Measurements from ENCODE around the gene TNN. TPM values are rescaled to one million over a fixed set of nuclear protein-coding genes. Genes with fewer than 3 reads are reported as not detected.

TNN gene
- total and polyA plus RNA-seq, 2 experiments from 2014 or later: 0.18 to 0.31 TPM

- TF ChIP-seq, protein P1, sequence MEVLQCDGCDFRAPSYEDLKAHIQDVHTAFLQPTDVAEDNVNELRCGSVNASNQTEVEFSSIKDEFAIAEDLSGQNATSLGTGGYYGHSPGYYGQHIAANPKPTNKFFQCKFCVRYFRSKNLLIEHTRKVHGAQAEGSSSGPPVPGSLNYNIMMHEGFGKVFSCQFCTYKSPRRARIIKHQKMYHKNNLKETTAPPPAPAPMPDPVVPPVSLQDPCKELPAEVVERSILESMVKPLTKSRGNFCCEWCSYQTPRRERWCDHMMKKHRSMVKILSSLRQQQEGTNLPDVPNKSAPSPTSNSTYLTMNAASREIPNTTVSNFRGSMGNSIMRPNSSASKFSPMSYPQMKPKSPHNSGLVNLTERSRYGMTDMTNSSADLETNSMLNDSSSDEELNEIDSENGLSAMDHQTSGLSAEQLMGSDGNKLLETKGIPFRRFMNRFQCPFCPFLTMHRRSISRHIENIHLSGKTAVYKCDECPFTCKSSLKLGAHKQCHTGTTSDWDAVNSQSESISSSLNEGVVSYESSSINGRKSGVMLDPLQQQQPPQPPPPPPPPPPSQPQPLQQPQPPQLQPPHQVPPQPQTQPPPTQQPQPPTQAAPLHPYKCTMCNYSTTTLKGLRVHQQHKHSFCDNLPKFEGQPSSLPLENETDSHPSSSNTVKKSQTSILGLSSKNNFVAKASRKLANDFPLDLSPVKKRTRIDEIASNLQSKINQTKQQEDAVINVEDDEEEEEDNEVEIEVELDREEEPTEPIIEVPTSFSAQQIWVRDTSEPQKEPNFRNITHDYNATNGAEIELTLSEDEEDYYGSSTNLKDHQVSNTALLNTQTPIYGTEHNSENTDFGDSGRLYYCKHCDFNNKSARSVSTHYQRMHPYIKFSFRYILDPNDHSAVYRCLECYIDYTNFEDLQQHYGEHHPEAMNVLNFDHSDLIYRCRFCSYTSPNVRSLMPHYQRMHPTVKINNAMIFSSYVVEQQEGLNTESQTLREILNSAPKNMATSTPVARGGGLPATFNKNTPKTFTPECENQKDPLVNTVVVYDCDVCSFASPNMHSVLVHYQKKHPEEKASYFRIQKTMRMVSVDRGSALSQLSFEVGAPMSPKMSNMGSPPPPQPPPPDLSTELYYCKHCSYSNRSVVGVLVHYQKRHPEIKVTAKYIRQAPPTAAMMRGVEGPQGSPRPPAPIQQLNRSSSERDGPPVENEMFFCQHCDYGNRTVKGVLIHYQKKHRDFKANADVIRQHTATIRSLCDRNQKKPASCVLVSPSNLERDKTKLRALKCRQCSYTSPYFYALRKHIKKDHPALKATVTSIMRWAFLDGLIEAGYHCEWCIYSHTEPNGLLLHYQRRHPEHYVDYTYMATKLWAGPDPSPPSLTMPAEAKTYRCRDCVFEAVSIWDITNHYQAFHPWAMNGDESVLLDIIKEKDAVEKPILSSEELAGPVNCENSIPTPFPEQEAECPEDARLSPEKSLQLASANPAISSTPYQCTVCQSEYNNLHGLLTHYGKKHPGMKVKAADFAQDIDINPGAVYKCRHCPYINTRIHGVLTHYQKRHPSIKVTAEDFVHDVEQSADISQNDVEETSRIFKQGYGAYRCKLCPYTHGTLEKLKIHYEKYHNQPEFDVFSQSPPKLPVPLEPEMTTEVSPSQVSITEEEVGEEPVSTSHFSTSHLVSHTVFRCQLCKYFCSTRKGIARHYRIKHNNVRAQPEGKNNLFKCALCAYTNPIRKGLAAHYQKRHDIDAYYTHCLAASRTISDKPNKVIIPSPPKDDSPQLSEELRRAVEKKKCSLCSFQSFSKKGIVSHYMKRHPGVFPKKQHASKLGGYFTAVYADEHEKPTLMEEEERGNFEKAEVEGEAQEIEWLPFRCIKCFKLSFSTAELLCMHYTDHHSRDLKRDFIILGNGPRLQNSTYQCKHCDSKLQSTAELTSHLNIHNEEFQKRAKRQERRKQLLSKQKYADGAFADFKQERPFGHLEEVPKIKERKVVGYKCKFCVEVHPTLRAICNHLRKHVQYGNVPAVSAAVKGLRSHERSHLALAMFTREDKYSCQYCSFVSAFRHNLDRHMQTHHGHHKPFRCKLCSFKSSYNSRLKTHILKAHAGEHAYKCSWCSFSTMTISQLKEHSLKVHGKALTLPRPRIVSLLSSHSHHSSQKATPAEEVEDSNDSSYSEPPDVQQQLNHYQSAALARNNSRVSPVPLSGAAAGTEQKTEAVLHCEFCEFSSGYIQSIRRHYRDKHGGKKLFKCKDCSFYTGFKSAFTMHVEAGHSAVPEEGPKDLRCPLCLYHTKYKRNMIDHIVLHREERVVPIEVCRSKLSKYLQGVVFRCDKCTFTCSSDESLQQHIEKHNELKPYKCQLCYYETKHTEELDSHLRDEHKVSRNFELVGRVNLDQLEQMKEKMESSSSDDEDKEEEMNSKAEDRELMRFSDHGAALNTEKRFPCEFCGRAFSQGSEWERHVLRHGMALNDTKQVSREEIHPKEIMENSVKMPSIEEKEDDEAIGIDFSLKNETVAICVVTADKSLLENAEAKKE (CRISPR knock-in tag; IDR thresholded peaks at IDR 0.05): no peak
- TF ChIP-seq EZH2 (IDR thresholded peaks at IDR 0.05; ENCODE audit: low read depth, unreplicated experiment) (no peak), POLR2AphosphoS5 (IDR thresholded peaks at IDR 0.05; ENCODE audit: low read depth) (no peak)
Observed at GRCh38 chr1:175133673-175134435, 66.2 kb downstream of the TNN start (continued).

- DNase-seq (ENCODE audit: low spot score) (no peak), ATAC-seq (no peak)
- Histone ChIP-seq H3K79me2 (replicated peaks; ENCODE audit: insufficient read depth) (no peaks in the 10 kb centered on the region), H3K27me3 (ENCODE audit: insufficient read depth) (no peaks in the 10 kb centered on the region), H3K4me2 (no peak overlapping the region), H3K27ac (ENCODE audit: low read depth) (no peak overlapping the region), H4K20me1 (replicated peaks; ENCODE audit: insufficient read depth) (no peaks in the 10 kb centered on the region), H3K4me3 (no peak overlapping the region), H3K9me2 (ENCODE audit: insufficient read depth) (peaks cover 2% of the 10 kb centered on the region; the same call in 1 of the 2 replicates), H2AFZ (no peak overlapping the region), H3F3A (replicated peaks; ENCODE audit: low read depth) (no peaks in the 10 kb centered on the region), H3K36me3 (ENCODE audit: insufficient read depth) (no peaks in the 10 kb centered on the region), H3K4me1 (ENCODE audit: insufficient read depth) (peaks cover 16% of the 10 kb centered on the region)
- Mint-ChIP-seq H3K4me3 (no peak overlapping the region), H3K27ac (no peak overlapping the region), H3K27me3 (ENCODE audit: insufficient read depth, low read depth, poor library complexity) (peaks cover 3% of the 10 kb centered on the region), H3K4me1 (peaks cover 32% of the 10 kb centered on the region), H3K9me3 (no peaks in the 10 kb centered on the region), H3K36me3 (ENCODE audit: low read depth) (no peaks in the 10 kb centered on the region)
- TF ChIP-seq, protein P2, sequence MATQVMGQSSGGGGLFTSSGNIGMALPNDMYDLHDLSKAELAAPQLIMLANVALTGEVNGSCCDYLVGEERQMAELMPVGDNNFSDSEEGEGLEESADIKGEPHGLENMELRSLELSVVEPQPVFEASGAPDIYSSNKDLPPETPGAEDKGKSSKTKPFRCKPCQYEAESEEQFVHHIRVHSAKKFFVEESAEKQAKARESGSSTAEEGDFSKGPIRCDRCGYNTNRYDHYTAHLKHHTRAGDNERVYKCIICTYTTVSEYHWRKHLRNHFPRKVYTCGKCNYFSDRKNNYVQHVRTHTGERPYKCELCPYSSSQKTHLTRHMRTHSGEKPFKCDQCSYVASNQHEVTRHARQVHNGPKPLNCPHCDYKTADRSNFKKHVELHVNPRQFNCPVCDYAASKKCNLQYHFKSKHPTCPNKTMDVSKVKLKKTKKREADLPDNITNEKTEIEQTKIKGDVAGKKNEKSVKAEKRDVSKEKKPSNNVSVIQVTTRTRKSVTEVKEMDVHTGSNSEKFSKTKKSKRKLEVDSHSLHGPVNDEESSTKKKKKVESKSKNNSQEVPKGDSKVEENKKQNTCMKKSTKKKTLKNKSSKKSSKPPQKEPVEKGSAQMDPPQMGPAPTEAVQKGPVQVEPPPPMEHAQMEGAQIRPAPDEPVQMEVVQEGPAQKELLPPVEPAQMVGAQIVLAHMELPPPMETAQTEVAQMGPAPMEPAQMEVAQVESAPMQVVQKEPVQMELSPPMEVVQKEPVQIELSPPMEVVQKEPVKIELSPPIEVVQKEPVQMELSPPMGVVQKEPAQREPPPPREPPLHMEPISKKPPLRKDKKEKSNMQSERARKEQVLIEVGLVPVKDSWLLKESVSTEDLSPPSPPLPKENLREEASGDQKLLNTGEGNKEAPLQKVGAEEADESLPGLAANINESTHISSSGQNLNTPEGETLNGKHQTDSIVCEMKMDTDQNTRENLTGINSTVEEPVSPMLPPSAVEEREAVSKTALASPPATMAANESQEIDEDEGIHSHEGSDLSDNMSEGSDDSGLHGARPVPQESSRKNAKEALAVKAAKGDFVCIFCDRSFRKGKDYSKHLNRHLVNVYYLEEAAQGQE (IDR thresholded peaks at IDR 0.05; ENCODE audit: unreplicated experiment): no peak
- TF ChIP-seq CTCF (conservative IDR thresholded peaks at IDR 0.05; ENCODE audit: low read depth in 2 of 2) (no peak), ZNF331 (CRISPR knock-in tag; IDR thresholded peaks at IDR 0.05; ENCODE audit: low read depth) (no peak), EZH2 (IDR thresholded peaks at IDR 0.05; ENCODE audit: low read depth, unreplicated experiment) (no peak), CREB1 (CRISPR knock-in tag; IDR thresholded peaks at IDR 0.05; ENCODE audit: low read depth) (no peak), STAT1 (IDR thresholded peaks at IDR 0.05; ENCODE audit: unreplicated experiment) (no peak), EZH2phosphoT487 (IDR thresholded peaks at IDR 0.05; ENCODE audit: unreplicated experiment) (no peak)
- TF ChIP-seq, protein P3, sequence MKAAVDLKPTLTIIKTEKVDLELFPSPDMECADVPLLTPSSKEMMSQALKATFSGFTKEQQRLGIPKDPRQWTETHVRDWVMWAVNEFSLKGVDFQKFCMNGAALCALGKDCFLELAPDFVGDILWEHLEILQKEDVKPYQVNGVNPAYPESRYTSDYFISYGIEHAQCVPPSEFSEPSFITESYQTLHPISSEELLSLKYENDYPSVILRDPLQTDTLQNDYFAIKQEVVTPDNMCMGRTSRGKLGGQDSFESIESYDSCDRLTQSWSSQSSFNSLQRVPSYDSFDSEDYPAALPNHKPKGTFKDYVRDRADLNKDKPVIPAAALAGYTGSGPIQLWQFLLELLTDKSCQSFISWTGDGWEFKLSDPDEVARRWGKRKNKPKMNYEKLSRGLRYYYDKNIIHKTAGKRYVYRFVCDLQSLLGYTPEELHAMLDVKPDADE (IDR thresholded peaks at IDR 0.05): no peak
Observed at GRCh38 chr1:175134500-175134899, 66.9 kb downstream of the TNN start.

Data from GM23338 (cell line).